BJ (cell line): Measurements from ENCODE around the gene C3orf18. TPM values are rescaled to one million over a fixed set of nuclear protein-coding genes. Genes with fewer than 3 reads are reported as not detected.
A peak's percentile ranks its signal among the peaks of the same experiment; 100 is the strongest.

Experiments
- CTCF ChIA-PET: fragments of 350-600 bp; formaldehyde crosslinking; extraction: SDS; loops from one replicate; lab custom pipeline; 2021; ENCODE audit warnings: antibody characterized with exemption, inconsistent platforms; lab: Yijun Ruan, JAX
- POLR2A ChIA-PET: fragments of 300-600 bp; sonication (Branson Sonifier 250); formaldehyde crosslinking; extraction: SDS; loops from one replicate; lab custom pipeline; 2021; ENCODE audit warnings: antibody characterized with exemption; lab: Charles Lee
- DNase-seq: peaks from one replicate; pipeline ENCODE4 v3.0.0-alpha.2; 2011; ENCODE audit warnings: low read depth
- H3K27me3 ChIP-seq: 2 replicates; pipeline ENCODE4 v1.6.0; 2011; ENCODE audit warnings: low read length; ENCODE audit not compliant: control insufficient read depth, insufficient read depth
- H3K36me3 ChIP-seq: 2 replicates; pipeline ENCODE4 v1.5.1; 2011; ENCODE audit warnings: low read length; ENCODE audit not compliant: control insufficient read depth, insufficient read depth
- H3K4me3 ChIP-seq: 2 replicates; pipeline ENCODE4 v1.5.1; 2011; ENCODE audit warnings: low read depth, mild to moderate bottlenecking, control low read depth, low read length
- polyA plus RNA-seq: library from polyadenylated mRNA; depleted of rRNA; stranded (reverse); fragments of >200 nt; gene quantifications from 2 replicates; pipeline ENCODE4 v1.2.3, GENCODE V29; 2011
- TF ChIP-seq, protein P1 (sequence below): IDR thresholded peaks from 2 replicates; pipeline ENCODE4 v1.5.1; 2011; ENCODE audit warnings: low read depth, mild to moderate bottlenecking, control low read depth, inconsistent platforms, low read length, moderate library complexity; ENCODE audit not compliant: insufficient read depth

C3orf18 gene
- polyA plus RNA-seq, 1 experiment: 30.4 TPM

- no peak for DNase-seq
- CTCF ChIA-PET: interaction anchor here (0.5 to 15.0 kb wide), 18 partner anchors 10 to 731 kb away, joined by 3 to 479 read pairs (median 4); partner anchors contain the start of genes C3orf18 and HEMK1
Measured at GRCh38 chr3:50612970-50613846, 45.7 kb upstream of the C3orf18 start.

DNA sequence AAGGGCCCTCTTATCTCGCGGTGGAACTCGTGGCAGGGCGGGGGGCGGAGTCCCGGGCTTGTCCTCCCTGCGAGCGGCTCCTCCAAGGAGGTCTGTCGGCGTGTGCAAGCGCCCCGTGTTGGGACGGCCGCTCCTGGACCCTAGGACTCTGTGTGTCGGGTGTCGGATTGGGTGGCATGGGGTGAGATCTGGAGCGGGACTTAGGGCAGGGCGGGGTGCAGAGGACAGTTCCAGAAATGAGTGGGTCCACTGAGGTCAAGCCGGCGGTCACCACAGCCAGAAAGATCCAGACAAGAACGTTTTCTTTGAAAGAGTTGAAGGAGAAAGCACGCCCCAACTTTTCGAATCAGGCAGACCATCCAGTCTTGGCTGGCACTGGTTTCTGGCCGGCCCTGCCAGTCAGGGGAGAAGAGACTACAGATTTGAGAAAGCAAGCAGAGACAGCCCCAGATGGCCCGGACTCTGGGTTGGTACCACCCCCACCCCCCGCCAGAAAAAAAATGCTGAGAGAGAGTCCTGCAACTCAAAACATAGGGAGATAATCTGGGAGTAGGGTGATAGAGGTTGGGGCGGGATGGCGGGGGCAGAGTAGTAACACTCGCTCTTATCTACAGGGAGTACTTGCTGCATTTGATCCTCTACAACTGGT is 44.8 kb upstream of the C3orf18 start:
- Histone ChIP-seq H3K27me3 (no peaks in the 10 kb centered on the region), H3K4me3 (peak overlapping the region; percentile 68), H3K36me3 (peaks cover 7% of the 10 kb centered on the region)
- CTCF ChIA-PET: interaction anchor here (0.8 to 15.0 kb wide), 19 partner anchors 8 to 778 kb away, joined by 3 to 479 read pairs (median 4); partner anchors contain the start of genes C3orf18, HEMK1 and MANF
- TF ChIP-seq, protein P1, sequence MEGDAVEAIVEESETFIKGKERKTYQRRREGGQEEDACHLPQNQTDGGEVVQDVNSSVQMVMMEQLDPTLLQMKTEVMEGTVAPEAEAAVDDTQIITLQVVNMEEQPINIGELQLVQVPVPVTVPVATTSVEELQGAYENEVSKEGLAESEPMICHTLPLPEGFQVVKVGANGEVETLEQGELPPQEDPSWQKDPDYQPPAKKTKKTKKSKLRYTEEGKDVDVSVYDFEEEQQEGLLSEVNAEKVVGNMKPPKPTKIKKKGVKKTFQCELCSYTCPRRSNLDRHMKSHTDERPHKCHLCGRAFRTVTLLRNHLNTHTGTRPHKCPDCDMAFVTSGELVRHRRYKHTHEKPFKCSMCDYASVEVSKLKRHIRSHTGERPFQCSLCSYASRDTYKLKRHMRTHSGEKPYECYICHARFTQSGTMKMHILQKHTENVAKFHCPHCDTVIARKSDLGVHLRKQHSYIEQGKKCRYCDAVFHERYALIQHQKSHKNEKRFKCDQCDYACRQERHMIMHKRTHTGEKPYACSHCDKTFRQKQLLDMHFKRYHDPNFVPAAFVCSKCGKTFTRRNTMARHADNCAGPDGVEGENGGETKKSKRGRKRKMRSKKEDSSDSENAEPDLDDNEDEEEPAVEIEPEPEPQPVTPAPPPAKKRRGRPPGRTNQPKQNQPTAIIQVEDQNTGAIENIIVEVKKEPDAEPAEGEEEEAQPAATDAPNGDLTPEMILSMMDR: no peak
- POLR2A ChIA-PET: interaction anchor here (1.0 kb wide), 1 partner anchor 14 kb away, joined by 3 read pairs; no protein-coding TSS in a partner anchor
- DNase-seq: no peak

More at GRCh38 chr3:50612970-50613846, 45.7 kb upstream of the C3orf18 start:
- TF ChIP-seq, protein P1: no peak
- POLR2A ChIA-PET: no interaction called here
- no peaks in the 10 kb centered on the region for H3K27me3 ChIP-seq
- H3K4me3 ChIP-seq: no peak overlapping the region
- H3K36me3 ChIP-seq: peaks cover 2% of the 10 kb centered on the region; the same call in 1 of the 2 replicates

DNA sequence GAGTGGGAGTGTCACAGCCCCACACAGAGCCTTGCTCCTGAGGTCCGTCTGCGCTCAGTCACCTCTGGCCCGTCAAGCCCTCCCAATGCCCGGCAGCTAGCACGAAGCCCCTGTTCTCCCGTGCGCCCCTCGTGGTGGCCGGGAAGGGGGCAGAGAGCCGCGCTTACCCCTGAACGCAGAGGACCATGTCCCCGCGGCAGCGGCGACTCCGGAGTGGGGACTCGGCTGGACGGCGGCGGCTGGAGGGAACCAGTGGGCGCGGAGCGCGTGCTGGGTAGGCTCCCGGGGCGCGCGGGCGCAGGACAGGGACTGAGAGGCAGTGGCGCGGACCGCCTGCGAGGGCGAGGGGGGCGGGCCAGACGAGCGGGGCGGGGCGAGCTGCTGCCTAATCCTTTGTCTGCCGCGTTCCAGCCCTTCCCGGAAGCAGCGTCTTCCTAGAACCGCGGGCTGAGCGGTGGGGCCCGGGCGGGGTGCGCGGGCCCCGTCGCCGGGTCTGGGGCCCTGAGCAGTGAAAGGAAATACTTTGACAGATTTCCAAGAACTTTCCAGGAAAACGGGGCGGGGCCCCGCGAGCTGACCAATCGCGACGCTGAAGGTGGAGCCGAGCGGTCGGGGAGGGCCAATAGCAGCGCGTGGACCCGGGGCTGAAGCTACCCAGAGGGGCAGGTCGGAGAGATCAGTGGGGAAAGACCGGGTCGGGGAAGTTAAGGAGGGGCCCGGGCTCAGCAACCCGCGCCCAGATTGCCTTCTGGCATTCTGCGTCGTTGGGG is 44.1 kb upstream of the C3orf18 start, which contains the start of gene CISH:
CISH (minus strand) TSS at position 311 of the 770 bp plus-strand sequence; CDS start at position 187, 124 bp downstream.
- POLR2A ChIA-PET: interaction anchor here (0.6 to 1.0 kb wide), 2 partner anchors 10 to 13 kb away, joined by 3 read pairs; no protein-coding TSS in a partner anchor
- peaks cover 8% of the 10 kb centered on the region for H3K36me3 ChIP-seq
- DNase-seq: peak; percentile 67
- TF ChIP-seq, protein P1: peak; percentile 60
- no peaks in the 10 kb centered on the region for H3K27me3 ChIP-seq
- peak within 1 kb of the TSS; percentile 68 for H3K4me3 ChIP-seq
- CTCF ChIA-PET: interaction anchor here (0.8 to 15.0 kb wide), 14 partner anchors 9 to 778 kb away, joined by 3 to 479 read pairs (median 4); partner anchors contain the start of genes C3orf18, HEMK1 and MANF

- no peak for DNase-seq
- TF ChIP-seq, protein P1: no peak
- H3K36me3 ChIP-seq: peaks cover 9% of the 10 kb centered on the region
- H3K4me3 ChIP-seq: peak overlapping the region; percentile 68
- no peaks in the 10 kb centered on the region for H3K27me3 ChIP-seq
- ChIA-PET CTCF (interaction anchor here (1.0 to 15.0 kb wide), 9 partner anchors 9 to 775 kb away, joined by 3 to 479 read pairs (median 5); partner anchors contain the start of genes C3orf18, HEMK1 and MANF), POLR2A (interaction anchor here (1.0 kb wide), 1 partner anchor 13 kb away, joined by 3 read pairs; no protein-coding TSS in a partner anchor)
Measured at GRCh38 chr3:50610992-50611463, 43.5 kb upstream of the C3orf18 start.
